Anterior cingulate cortex (tissue), 58 donors: ENCODE measurements around the gene CASZ1.

Experiments used
- DNase-seq, 58 donors: peaks; one replicate each; lab custom pipeline; 2025; lab: John Stamatoyannopoulos, UW

The CASZ1 gene

DNA sequence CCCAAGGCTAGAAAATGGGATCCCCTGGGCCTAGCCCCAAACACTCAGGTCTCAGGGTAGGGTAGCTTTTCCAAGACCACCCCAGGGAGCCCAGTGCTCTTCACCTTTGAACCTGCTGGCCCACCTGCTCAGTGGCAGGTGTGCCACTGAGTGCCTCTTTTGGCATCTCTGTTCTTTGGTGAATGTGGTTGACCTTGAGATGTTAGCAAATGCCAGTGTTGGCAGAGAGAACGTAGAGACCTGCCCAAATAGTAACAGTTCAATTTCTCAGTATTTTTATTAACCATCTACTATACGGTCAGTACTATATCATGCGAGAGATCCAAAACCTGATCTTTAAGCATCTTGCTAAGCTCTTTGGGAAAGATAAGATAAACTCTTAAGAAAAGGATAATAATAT lies 193.5 kb downstream of the CASZ1 start:
- no peak for DNase-seq

DNA sequence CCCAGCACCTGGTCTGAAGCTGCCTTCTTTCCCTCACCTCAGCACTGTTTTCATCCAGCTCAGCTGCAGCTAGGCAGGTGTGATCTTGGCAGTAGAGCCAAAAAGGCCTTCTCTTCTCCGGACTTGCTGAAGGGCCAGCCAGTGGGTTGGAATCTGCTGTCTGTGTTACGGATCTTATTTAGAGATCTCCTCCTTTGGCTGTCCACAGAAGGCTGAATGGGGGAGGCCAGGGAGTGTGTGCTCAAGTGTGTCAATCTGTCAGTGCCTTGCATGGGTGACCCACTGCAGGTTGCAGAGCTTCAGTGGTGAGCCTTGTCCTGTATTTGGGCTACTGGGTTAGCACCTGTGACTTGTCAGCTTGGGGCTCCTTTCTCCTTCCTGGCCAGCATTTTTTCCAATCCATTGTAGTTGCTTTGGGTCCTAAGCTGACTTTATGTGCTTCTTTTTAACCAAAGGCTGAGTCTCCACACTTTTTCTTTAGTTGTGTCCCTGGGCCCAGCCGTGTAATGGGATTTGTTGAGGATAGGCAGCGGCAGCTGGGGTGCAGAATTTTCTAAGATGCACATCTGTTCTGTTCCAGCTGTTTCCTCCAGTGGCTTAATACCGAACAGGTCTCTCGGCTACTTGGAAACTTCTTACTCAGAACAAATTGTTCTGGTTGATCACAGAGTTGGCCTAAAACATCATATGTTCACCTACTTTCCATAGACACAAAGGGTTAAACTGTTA lies 194.9 kb downstream of the CASZ1 start:
- no peak for DNase-seq

DNA sequence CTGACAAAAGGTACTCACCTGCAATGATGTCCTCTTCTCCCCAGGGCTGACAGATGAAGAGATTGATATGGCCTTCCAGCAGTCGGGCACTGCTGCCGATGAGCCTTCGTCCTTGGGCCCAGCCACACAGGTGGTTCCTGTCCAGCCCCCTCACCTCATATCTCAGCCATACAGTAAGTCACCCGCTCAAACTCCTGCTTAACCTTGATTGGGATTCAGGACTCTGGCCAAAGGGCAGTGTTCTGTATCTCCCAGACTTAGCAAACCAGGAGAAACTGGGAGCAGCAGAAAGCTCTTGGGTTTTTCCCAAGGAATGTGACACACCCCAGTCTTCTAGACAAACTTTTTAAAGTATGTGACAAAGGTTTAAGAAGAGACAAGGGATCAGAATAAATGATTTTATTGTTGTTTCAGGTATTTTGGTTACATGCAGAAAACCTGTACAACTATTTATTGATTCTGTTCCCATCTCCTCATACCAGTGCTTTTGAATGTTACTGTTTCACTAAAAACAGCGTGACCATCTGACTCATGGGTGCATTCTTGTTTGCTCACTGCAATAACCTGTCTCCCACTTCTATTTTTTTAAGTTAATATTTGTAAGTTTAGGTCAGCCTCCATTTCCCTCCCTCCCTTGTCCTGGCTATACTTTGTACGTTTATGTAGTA lies 197.1 kb downstream of the CASZ1 start:
- no peak for DNase-seq

GRCh38 chr1:10598389-10598702 lies 198.1 kb downstream of the CASZ1 start:
- peak in 16 of 58 donors; percentile 6 to 47 (median 19) for DNase-seq

GRCh38 chr1:10597492-10598388 lies 198.7 kb downstream of the CASZ1 start:
- no peak for DNase-seq

- DNase-seq: no peak
Observed at GRCh38 chr1:10596780-10597179, 199.7 kb downstream of the CASZ1 start.

GRCh38 chr1:10594595-10595223 lies 201.7 kb downstream of the CASZ1 start:
- no peak for DNase-seq

GRCh38 chr1:10593750-10594149 lies 202.7 kb downstream of the CASZ1 start:
- no peak for DNase-seq

GRCh38 chr1:10592373-10592772 lies 204.1 kb downstream of the CASZ1 start:
- no peak for DNase-seq

- DNase-seq: peak in 1 of 58 donors; percentile 21
Observed at GRCh38 chr1:10591010-10591409, 205.4 kb downstream of the CASZ1 start.

DNA sequence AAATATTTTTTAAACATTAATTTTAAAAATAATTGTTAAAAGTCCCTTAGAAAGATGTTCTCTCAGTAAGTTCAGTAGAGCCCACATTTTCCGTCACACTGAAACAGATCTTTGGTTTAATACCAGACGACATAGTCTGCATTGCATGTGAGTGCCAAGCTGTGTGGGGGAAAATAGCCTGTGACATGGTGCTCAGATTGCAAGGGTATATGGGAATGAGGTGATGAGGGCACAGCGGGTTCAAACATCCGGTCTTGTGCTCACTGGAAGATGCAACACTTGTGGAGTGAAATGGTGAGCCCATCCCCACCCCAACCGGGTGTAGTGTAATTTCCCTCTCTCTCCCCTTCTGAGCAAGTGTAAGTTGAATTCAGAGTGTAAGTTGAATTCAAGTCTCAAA lies 207.4 kb downstream of the CASZ1 start:
- no peak for DNase-seq

DNA sequence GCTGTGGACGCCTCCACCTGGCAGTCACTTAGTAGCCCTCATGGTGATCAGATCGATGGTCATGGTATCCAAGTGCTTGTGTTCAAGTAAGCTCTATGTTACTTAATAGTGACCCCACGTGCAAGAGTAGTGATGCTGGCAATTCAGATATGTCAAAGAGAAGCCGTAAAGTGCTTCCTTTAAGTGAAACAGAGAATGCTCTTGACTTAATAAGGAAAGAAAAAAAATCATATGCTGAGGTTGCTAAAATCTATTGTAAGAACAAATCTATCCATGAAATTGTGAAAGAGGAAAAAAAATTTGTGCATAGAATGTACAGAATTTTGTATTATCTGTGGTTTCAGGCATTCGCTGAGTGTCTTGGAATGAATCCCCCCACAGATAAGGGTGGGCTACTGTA lies 207.8 kb downstream of the CASZ1 start:
- DNase-seq: no peak
